HL-60 (cell line): Measurements from ENCODE around the gene VSTM2L.

ENCODE experiments used
- DNase-seq, 2 experiments: peaks; one replicate each; pipeline ENCODE4 v3.0.0-alpha.2; 2010 to 2020; ENCODE audit warnings: low read depth in 1 of 2, low spot score in 1 of 2
- H3K27ac ChIP-seq: fragments of 250-450 bp; sonication (Bioruptor Pico); replicated peaks from 2 replicates; pipeline ENCODE4 v1.5.1; 2020; ENCODE audit warnings: mild to moderate bottlenecking, moderate library complexity
- H3K27me3 ChIP-seq: fragments of 250-450 bp; sonication (Bioruptor Pico); 2 replicates; pipeline ENCODE4 v1.5.1; 2021; ENCODE audit warnings: mild to moderate bottlenecking, moderate library complexity; ENCODE audit not compliant: insufficient read depth, poor library complexity, severe bottlenecking
- H3K4me3 ChIP-seq: replicated peaks from 2 replicates; pipeline ENCODE4 v1.5.1; 2011; ENCODE audit warnings: mild to moderate bottlenecking, control low read depth, low read length; ENCODE audit not compliant: insufficient read depth
- CTCF ChIP-seq: IDR thresholded peaks from one replicate; pipeline ENCODE4 v1.5.1; 2011; ENCODE audit warnings: low read length, control low read depth, inconsistent platforms; ENCODE audit not compliant: insufficient read depth
- GABPA ChIP-seq: IDR thresholded peaks from 2 replicates; pipeline ENCODE4 v1.6.1; 2012; ENCODE audit warnings: low read depth
- POLR2AphosphoS5 ChIP-seq: IDR thresholded peaks from 2 replicates; pipeline ENCODE4 v1.6.1; 2012; ENCODE audit warnings: low read depth
- REST ChIP-seq: IDR thresholded peaks from 2 replicates; pipeline ENCODE4 v1.6.1; 2012; ENCODE audit warnings: low read depth; ENCODE audit not compliant: insufficient replicate concordance
- SPI1 ChIP-seq: IDR thresholded peaks from 2 replicates; pipeline ENCODE4 v1.6.1; 2012; ENCODE audit warnings: low read depth, mild to moderate bottlenecking, borderline replicate concordance

The VSTM2L gene

GRCh38 chr20:37990571-37991151, 87.7 kb downstream of the VSTM2L start:
- DNase-seq, result peak; percentile 60 to 93
- peak overlapping the region; percentile 88 for H3K27ac ChIP-seq

GRCh38 chr20:37991157-37991866, 88.4 kb downstream of the VSTM2L start:
- TF ChIP-seq CTCF (no peak), GABPA (no peak), SPI1 (no peak), POLR2AphosphoS5 (no peak), REST (no peak)
- no peak overlapping the region for H3K4me3 ChIP-seq
- no peak for DNase-seq
- H3K27ac ChIP-seq, result peak overlapping the region; percentile 88
- no peaks in the 10 kb centered on the region for H3K27me3 ChIP-seq

More at GRCh38 chr20:37990571-37991151, 87.7 kb downstream of the VSTM2L start:
- Histone ChIP-seq H3K27me3 (no peaks in the 10 kb centered on the region), H3K4me3 (no peak overlapping the region)
- no peak for TF ChIP-seq REST
- TF ChIP-seq GABPA, result no peak
- peak; percentile 91 for TF ChIP-seq SPI1
- TF ChIP-seq POLR2AphosphoS5, result peak; percentile 85
- no peak for TF ChIP-seq CTCF

- no peak for DNase-seq
- no peak for TF ChIP-seq REST
- Histone ChIP-seq H3K27me3 (no peaks in the 10 kb centered on the region), H3K4me3 (no peak overlapping the region), H3K27ac (no peak overlapping the region; the same call in 1 of the 2 replicates)
Observed at GRCh38 chr20:37991908-37992307, 89.0 kb downstream of the VSTM2L start.
